ENCODE data around the gene RPS6KA5.
"Not testable (repeated sequence)": the region's sequence is repeated elsewhere in the genome, so short reads cannot be mapped to it uniquely, and the experiment has no call there.

The RPS6KA5 gene

GRCh38 chr14:91063119-91063518 lies 2.7 kb upstream of the RPS6KA5 start:
- DNase-seq: no peak

GRCh38 chr14:91062600-91062999 lies 2.2 kb upstream of the RPS6KA5 start:
- no peak for DNase-seq

GRCh38 chr14:91061056-91061887 lies 831 bp upstream of the RPS6KA5 start:
- DNase-seq: no peak

- DNase-seq: peak; percentile 51
Measured at GRCh38 chr14:91059576-91060350, 678 bp downstream of the RPS6KA5 start.

- no peak for DNase-seq
Measured at GRCh38 chr14:91058042-91058581, 2.3 kb downstream of the RPS6KA5 start.

- no peak for DNase-seq
Measured at GRCh38 chr14:91056361-91056760, 4.1 kb downstream of the RPS6KA5 start.

GRCh38 chr14:91055016-91055415 lies 5.4 kb downstream of the RPS6KA5 start:
- DNase-seq: no peak

- no peak for DNase-seq
Measured at GRCh38 chr14:91048676-91049075, 11.8 kb downstream of the RPS6KA5 start.

GRCh38 chr14:91048265-91048664 lies 12.2 kb downstream of the RPS6KA5 start:
- no peak for DNase-seq

- DNase-seq: no peak
Measured at GRCh38 chr14:91047174-91047753, 13.2 kb downstream of the RPS6KA5 start.

- DNase-seq: no peak
Measured at GRCh38 chr14:91046488-91047072, 13.9 kb downstream of the RPS6KA5 start.

GRCh38 chr14:91041450-91041849 lies 19.0 kb downstream of the RPS6KA5 start:
- DNase-seq: no peak

GRCh38 chr14:91040545-91040944 lies 19.9 kb downstream of the RPS6KA5 start:
- DNase-seq: no peak

- no peak for DNase-seq
Measured at GRCh38 chr14:91038439-91038838, 22.0 kb downstream of the RPS6KA5 start.

GRCh38 chr14:91036741-91037469 lies 23.5 kb downstream of the RPS6KA5 start:
- no peak for DNase-seq

GRCh38 chr14:91035855-91036254 lies 24.6 kb downstream of the RPS6KA5 start:
- DNase-seq: no peak

GRCh38 chr14:91034379-91034778 lies 26.1 kb downstream of the RPS6KA5 start:
- not testable (repeated sequence) for DNase-seq

GRCh38 chr14:91032248-91032647 lies 28.2 kb downstream of the RPS6KA5 start:
- DNase-seq: no peak

- DNase-seq: no peak
Measured at GRCh38 chr14:91031666-91032065, 28.8 kb downstream of the RPS6KA5 start.

- no peak for DNase-seq
Measured at GRCh38 chr14:91029456-91030217, 30.8 kb downstream of the RPS6KA5 start.

GRCh38 chr14:91027561-91027960 lies 32.9 kb downstream of the RPS6KA5 start:
- DNase-seq: no peak

All from activated gamma-delta T cell (primary cell).